ENCODE data around the gene C11orf68. TPM values are rescaled to one million over a fixed set of nuclear protein-coding genes. Genes with fewer than 3 reads are reported as not detected.
"Not testable (repeated sequence)": the region's sequence is repeated elsewhere in the genome, so short reads cannot be mapped to it uniquely, and the experiment has no call there.

C11orf68 gene
- polyA plus RNA-seq, 3 donors, result 35.3 to 46.2 (median 44.4) TPM

- DNase-seq, result no peak
Observed at GRCh38 chr11:65896034-65896999, 22.5 kb downstream of the C11orf68 start.

GRCh38 chr11:65895482-65895981 is 23.3 kb downstream of the C11orf68 start:
- no peak for DNase-seq

GRCh38 chr11:65894034-65894591 is 24.7 kb downstream of the C11orf68 start:
- no peak for DNase-seq

GRCh38 chr11:65892661-65893317 is 26.1 kb downstream of the C11orf68 start:
- DNase-seq, result no peak

GRCh38 chr11:65892137-65892540 is 26.7 kb downstream of the C11orf68 start:
- not testable (repeated sequence) for DNase-seq

- no peak for DNase-seq
Observed at GRCh38 chr11:65891219-65892136, 27.4 kb downstream of the C11orf68 start.

GRCh38 chr11:65890324-65891218 is 28.3 kb downstream of the C11orf68 start, which contains the start of gene CCDC85B:
Gene CCDC85B, plus strand, starts transcription at chr11:65890673. Its CDS starts 111 bp downstream, at chr11:65890784.
- DNase-seq, result peak; percentile 97

- peak; percentile 96 for DNase-seq
Observed at GRCh38 chr11:65888163-65888814, 30.6 kb downstream of the C11orf68 start, which contains the start of gene FIBP. Gene FIBP, minus strand, starts transcription at chr11:65888471. Its CDS starts 53 bp downstream, at chr11:65888418.

- DNase-seq, result no peak
Observed at GRCh38 chr11:65887723-65888162, 31.1 kb downstream of the C11orf68 start.

GRCh38 chr11:65886826-65887722 is 31.8 kb downstream of the C11orf68 start:
- no peak for DNase-seq

- no peak for DNase-seq
Observed at GRCh38 chr11:65885808-65886536, 32.9 kb downstream of the C11orf68 start.

- DNase-seq, result no peak
Observed at GRCh38 chr11:65885231-65885630, 33.6 kb downstream of the C11orf68 start.

- DNase-seq, result no peak
Observed at GRCh38 chr11:65884716-65885092, 34.2 kb downstream of the C11orf68 start.

- no peak for DNase-seq
Observed at GRCh38 chr11:65883786-65884715, 34.8 kb downstream of the C11orf68 start.

GRCh38 chr11:65883058-65883761 is 35.7 kb downstream of the C11orf68 start:
- no peak for DNase-seq

All from renal pelvis (tissue), 4 donors.